ENCODE data around the gene HS3ST4.

Gene HS3ST4

DNA sequence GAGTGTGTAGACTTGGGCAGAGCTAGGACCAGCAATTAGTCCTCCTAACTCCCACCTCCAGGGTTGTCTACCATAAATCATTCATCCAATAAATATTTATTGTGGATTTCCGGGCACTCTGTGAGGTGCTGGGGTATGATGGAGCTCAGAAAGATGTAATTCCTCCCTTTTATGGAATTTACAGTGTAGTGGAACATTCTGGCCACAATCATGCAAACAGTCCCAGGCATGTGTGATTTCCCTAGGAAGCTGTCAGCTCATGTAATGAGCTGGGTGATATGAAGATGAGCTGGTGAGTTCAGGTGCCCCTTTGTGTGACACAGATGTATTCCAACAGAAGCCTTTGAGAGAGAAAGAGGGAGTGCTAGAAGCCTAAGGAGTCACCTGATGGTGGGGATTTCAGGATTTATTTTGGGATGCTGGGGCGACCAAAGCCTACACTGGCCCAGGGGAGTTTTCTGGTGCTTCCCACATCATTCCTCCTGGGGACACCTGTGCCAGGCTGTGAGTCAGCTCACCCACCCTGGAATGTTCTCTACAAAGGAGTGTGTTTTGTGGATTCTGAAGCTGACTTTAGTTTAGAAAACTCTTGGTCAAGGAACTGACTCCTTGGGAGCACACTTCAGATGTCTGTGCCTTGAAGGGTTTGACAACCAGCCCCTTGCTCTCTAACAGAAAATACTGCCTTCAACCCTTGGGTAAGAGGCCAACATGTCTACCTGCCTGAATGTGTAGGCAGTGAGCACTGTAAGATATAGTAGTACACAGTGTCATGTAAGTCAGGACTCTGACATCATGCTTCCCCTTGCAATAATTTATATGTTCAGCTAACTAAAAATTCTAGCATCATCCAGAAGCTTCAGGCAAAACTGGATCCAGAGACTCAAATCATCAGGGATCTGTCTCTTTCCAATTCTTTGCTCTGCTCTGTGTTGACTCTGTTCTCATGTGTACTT, 42.9 kb downstream of the HS3ST4 start:
- TF ChIP-seq, protein P1, sequence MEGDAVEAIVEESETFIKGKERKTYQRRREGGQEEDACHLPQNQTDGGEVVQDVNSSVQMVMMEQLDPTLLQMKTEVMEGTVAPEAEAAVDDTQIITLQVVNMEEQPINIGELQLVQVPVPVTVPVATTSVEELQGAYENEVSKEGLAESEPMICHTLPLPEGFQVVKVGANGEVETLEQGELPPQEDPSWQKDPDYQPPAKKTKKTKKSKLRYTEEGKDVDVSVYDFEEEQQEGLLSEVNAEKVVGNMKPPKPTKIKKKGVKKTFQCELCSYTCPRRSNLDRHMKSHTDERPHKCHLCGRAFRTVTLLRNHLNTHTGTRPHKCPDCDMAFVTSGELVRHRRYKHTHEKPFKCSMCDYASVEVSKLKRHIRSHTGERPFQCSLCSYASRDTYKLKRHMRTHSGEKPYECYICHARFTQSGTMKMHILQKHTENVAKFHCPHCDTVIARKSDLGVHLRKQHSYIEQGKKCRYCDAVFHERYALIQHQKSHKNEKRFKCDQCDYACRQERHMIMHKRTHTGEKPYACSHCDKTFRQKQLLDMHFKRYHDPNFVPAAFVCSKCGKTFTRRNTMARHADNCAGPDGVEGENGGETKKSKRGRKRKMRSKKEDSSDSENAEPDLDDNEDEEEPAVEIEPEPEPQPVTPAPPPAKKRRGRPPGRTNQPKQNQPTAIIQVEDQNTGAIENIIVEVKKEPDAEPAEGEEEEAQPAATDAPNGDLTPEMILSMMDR (IDR thresholded peaks at IDR 0.05; ENCODE audit: low read depth, low read length): no peak
- H3K4me3 ChIP-seq (ENCODE audit: low read depth, low read length): no peak overlapping the region

DNA sequence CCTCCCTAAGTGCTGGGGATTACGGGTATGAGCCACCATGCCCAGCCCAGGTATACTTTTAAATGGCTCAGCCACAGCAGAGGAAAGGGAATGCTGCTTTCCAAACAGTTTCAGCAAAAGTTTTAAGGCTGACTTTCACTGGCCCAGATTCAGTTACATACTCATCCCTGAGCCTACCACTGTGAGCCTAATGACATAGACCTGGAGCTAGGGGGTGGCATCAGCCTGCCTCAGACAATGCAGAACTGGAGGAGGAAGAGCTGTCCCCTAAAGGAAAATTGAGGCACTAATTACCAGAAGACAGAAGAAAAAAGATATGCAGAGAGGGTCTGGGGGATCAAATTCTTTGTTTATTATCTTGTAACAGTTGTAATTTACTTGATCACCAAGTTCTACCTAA, 43.9 kb downstream of the HS3ST4 start:
- no peak overlapping the region for H3K4me3 ChIP-seq (ENCODE audit: low read depth, low read length)
- TF ChIP-seq, protein P1 (IDR thresholded peaks at IDR 0.05; ENCODE audit: low read depth, low read length): no peak

DNA sequence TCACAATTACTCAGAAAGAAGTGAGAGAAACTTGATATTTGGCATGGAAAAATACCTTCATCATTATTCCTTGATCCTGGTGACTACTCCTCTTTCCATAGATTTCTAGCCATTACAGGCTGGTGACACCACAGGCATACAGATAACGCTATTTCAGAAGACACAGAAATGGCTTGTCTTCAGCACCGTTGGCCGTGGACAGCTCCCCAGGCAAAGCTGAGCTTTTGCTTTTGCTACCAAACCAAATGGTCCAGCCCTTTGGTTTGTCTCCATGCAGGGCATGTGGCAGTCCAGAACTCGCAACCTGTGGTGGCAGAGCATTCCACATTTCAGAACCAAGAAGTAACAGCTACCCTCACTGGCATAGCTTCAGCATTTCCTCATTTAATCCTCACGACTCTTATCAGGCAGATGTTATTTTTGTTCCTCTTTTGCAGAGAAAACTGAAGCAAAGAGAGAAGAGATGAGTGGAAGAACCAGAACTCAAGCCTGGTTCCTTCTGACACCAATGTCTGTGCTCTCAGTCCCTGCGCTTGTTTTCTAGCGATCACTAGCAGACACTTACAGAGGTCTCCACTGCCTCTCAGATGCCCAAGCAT, 55.5 kb downstream of the HS3ST4 start:
- TF ChIP-seq, protein P1 (IDR thresholded peaks at IDR 0.05; ENCODE audit: low read depth, low read length): no peak
- no peak overlapping the region for H3K4me3 ChIP-seq (ENCODE audit: low read depth, low read length)

DNA sequence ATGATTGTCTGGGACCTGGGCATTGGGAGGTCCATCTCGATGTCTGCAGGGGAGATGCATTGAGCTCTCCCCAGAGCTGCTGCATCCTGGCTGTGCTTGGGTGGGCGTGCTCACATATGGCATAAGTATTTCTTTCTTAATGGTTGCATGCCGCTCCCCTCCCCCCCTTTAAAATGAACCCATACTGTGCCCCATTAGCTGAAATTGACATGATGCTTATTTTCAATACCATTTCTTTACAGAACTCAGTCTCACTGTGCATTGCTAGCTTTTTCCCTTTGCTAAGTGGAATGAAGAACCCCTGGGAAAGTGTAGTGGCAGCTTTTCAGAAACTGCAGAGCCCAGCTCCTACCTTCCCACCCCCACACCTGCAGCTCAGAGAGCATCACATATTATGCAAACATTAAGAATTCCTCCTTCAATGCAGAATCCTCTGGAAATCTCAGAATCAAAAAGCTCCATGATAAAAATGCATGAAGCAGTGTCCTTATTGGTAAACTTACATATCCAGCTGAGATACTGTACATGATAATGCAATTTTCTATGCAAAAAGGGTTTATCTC, 56.4 kb downstream of the HS3ST4 start:
- TF ChIP-seq, protein P1 (IDR thresholded peaks at IDR 0.05; ENCODE audit: low read depth, low read length): no peak
- H3K4me3 ChIP-seq (ENCODE audit: low read depth, low read length): no peak overlapping the region

DNA sequence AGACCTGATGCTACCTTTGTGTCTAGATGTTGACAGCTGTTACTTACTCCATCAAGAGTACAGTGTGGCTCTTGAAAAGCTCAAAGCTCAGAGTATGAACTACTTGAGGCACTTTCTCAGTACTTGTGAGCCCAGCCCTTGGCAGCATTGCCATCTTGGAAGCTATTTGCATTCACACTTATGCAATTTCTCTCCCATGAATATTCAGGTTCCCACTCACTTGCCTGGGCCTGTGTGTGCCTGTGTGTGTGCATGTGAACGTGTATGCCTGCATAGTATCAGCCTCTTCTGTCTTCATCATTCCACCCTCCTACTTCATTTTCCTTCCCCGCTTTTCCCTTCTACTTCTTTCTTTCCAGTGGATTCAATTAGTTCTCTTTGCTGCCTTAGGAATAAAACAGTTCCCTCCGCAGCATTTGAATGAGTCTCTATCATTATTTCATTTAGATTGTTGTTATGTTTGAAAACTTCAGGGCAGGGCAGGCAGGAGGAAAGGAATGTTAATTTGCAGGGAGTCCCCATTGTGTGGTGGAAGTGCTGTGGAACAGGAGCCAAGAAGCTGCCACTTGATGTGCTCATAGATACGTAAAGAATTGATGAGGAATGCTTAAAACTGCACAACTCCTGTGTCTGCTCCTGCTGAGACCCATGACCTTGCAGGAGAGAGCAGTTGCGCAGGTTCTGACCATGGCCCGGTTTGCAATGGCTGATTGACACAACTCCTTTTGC, 58.9 kb downstream of the HS3ST4 start:
- H3K4me3 ChIP-seq (ENCODE audit: low read depth, low read length): no peak overlapping the region
- TF ChIP-seq, protein P1 (IDR thresholded peaks at IDR 0.05; ENCODE audit: low read depth, low read length): no peak

DNA sequence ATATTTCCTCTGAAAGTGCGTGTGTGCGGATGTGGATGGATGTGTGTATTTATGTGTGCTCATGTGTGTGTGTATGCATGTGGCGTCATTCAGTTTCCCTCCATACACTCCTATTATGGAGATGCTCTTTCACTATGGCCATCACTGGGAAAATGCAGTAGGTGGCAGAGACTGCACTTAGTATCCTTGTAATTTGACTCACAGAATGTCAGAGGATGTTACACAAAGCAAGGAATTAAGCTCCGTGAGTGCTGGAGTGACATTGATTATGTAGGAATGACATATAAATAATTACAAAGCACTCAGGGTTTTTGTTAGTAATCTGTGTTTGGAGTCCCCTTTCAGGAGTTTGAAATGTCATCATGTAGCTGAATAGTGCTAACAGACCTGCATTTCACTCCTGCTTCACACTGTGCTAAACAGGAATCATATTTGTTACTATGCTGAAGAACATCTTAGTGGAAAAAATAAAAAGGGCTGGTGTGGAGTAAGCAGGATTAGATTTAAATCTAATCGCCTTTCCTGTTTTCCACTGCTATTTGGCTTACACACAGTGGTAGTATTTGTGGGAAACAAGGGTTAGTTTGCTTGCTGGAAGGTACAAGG, 59.6 kb downstream of the HS3ST4 start:
- TF ChIP-seq, protein P1 (IDR thresholded peaks at IDR 0.05; ENCODE audit: low read depth, low read length): no peak
- H3K4me3 ChIP-seq (ENCODE audit: low read depth, low read length): no peak overlapping the region

All from WI38 (cell line).